HepG2 (cell line): Measurements from ENCODE around the gene PPP1R14D. TPM values are rescaled to one million over a fixed set of nuclear protein-coding genes. Genes with fewer than 3 reads are reported as not detected.

Source experiments
- AKNA ChIP-seq: sonication (generic); formaldehyde crosslinking; IDR thresholded peaks from 2 replicates; pipeline ENCODE4 v1.4.0; 2020; ENCODE audit warnings: missing genetic modification reagents, borderline replicate concordance
- FLYWCH1 ChIP-seq: sonication (generic); formaldehyde crosslinking; IDR thresholded peaks from 2 replicates; pipeline ENCODE4 v1.8.1; 2023; ENCODE audit warnings: mild to moderate bottlenecking, missing genetic modification reagents
- HMG20A ChIP-seq: IDR thresholded peaks from 2 replicates; pipeline ENCODE4 v1.6.1; 2016; ENCODE audit warnings: borderline replicate concordance
- HMGXB3 ChIP-seq: sonication (generic); formaldehyde crosslinking; IDR thresholded peaks from 2 replicates; pipeline ENCODE4 v1.4.0; 2020; ENCODE audit warnings: missing genetic modification reagents, borderline replicate concordance
- HNRNPUL1 ChIP-seq: fragments of 200-400 bp; formaldehyde crosslinking; IDR thresholded peaks from 2 replicates; pipeline ENCODE4 v1.6.1; 2017; ENCODE audit warnings: low read depth, mild to moderate bottlenecking, low read length, moderate library complexity
- RFX1 ChIP-seq: fragments of 450-650 bp; IDR thresholded peaks from 2 replicates; pipeline ENCODE4 v1.6.1; 2017
- TSC22D2 ChIP-seq: sonication (generic); formaldehyde crosslinking; IDR thresholded peaks from 2 replicates; pipeline ENCODE4 v1.5.1; 2020; ENCODE audit warnings: missing genetic modification reagents, mild to moderate bottlenecking, borderline replicate concordance
- ZNF468 ChIP-seq: sonication (generic); formaldehyde crosslinking; IDR thresholded peaks from 2 replicates; pipeline ENCODE4 v1.8.0; 2022; ENCODE audit warnings: mild to moderate bottlenecking, moderate library complexity, missing genetic modification reagents
- ZNF580 ChIP-seq: IDR thresholded peaks from 2 replicates; pipeline ENCODE4 v1.6.1; 2016; ENCODE audit warnings: low read depth, borderline replicate concordance
- ZNF678 ChIP-seq: sonication (generic); formaldehyde crosslinking; IDR thresholded peaks from 2 replicates; pipeline ENCODE4 v1.4.0; 2020; ENCODE audit warnings: mild to moderate bottlenecking, missing genetic modification reagents
- polyA plus RNA-seq, 8 experiments: library from polyadenylated mRNA; depleted of rRNA in 3 of 8; stranded (reverse) in 7 of 8; unstranded in 1 of 8; fragments of >200 nt; fragmentation: Illumina TruSeq in 4 of 8; extraction: Trizol in 4 of 8; gene quantifications; 2 replicates each; pipeline versions ENCODE4 v1.2.1 to v1.2.3, GENCODE V29; 2011 to 2016; ENCODE audit warnings: low read depth in 4 of 8, missing spikeins in 1 of 8, mixed read lengths in 1 of 8; ENCODE audit not compliant: insufficient read depth in 1 of 8
- total RNA-seq, 5 experiments: library from RNA; depleted of rRNA; stranded (reverse); fragments of >200 nt; fragmentation: Illumina TruSeq; extraction: Trizol; gene quantifications; 2 replicates each; pipeline ENCODE4 v1.2.3, GENCODE V29; 2016; ENCODE audit warnings: low read depth in 1 of 5
- TF ChIP-seq, protein P1 (sequence below): sonication (generic); formaldehyde crosslinking; IDR thresholded peaks from 2 replicates; pipeline ENCODE4 v1.4.0; 2020; ENCODE audit warnings: missing genetic modification reagents, mild to moderate bottlenecking, borderline replicate concordance
- TF ChIP-seq, protein P2 (sequence below): sonication (generic); formaldehyde crosslinking; IDR thresholded peaks from 2 replicates; pipeline ENCODE4 v1.5.1; 2020; ENCODE audit warnings: missing genetic modification reagents, mild to moderate bottlenecking, borderline replicate concordance

Gene PPP1R14D
- total and polyA plus RNA-seq, 2 of the 13 experiments (the other 11 are each of a cell fraction or from before 2014, with no cell fraction given) = 0.53 to 0.55 TPM

DNA sequence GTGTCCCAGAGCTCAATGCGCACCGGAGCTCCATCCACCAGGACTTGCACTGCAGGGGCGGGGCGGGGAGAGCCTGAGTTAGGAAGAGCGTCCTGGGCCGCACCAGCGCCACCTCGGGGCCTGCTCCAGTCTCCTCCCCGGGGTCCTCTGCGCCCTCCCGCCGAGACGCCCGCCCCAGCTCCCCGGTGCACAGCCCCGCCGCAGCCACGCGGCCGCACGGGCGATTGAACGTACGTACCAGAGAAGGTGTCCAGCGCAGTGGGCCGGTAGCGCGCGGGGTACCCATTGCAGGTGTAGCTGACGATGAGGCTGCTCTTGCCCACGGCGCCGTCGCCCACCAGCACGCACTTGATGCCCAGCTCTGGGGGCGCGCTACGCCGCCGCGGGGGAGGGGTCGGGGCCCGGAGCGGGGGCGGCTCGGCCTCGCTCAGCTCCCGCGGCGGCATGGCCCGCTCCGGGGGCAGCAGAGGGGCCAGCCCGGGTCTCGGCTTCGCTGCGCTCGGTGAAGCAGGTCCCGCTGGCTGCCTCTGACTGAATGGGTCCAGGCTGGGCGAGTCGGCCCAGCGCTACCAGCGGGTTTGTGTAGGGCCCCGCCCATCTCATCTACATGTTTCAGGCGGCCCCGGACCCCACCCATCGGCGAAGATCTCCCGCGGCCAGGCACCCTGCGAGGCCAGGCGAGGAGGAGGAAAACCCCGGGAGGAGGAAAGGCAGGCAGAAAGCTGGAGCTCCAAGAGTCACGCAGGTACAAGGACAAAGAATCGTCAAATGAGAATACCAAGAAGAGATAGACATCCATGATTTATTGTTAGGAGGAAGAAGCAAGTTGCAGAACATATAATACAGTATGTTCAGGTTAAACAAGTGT, 45.4 kb upstream of the PPP1R14D start, which contains the start of gene RHOV (continued):
- TF ChIP-seq, protein P1, sequence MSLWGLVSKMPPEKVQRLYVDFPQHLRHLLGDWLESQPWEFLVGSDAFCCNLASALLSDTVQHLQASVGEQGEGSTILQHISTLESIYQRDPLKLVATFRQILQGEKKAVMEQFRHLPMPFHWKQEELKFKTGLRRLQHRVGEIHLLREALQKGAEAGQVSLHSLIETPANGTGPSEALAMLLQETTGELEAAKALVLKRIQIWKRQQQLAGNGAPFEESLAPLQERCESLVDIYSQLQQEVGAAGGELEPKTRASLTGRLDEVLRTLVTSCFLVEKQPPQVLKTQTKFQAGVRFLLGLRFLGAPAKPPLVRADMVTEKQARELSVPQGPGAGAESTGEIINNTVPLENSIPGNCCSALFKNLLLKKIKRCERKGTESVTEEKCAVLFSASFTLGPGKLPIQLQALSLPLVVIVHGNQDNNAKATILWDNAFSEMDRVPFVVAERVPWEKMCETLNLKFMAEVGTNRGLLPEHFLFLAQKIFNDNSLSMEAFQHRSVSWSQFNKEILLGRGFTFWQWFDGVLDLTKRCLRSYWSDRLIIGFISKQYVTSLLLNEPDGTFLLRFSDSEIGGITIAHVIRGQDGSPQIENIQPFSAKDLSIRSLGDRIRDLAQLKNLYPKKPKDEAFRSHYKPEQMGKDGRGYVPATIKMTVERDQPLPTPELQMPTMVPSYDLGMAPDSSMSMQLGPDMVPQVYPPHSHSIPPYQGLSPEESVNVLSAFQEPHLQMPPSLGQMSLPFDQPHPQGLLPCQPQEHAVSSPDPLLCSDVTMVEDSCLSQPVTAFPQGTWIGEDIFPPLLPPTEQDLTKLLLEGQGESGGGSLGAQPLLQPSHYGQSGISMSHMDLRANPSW (CRISPR knock-in tag) = no peak
- TF ChIP-seq, protein P2, sequence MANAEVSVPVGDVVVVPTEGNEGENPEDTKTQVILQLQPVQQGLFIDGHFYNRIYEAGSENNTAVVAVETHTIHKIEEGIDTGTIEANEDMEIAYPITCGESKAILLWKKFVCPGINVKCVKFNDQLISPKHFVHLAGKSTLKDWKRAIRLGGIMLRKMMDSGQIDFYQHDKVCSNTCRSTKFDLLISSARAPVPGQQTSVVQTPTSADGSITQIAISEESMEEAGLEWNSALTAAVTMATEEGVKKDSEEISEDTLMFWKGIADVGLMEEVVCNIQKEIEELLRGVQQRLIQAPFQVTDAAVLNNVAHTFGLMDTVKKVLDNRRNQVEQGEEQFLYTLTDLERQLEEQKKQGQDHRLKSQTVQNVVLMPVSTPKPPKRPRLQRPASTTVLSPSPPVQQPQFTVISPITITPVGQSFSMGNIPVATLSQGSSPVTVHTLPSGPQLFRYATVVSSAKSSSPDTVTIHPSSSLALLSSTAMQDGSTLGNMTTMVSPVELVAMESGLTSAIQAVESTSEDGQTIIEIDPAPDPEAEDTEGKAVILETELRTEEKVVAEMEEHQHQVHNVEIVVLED = 0 out of 2 replicates have a peak, but pooled peaks have one; percentile 28
- no peak for TF ChIP-seq AKNA
- TF ChIP-seq HMG20A (CRISPR knock-in tag) = no peak
- TF ChIP-seq ZNF468 (CRISPR knock-in tag) = no peak
- TF ChIP-seq HMGXB3 = no peak
- TF ChIP-seq TSC22D2 (CRISPR knock-in tag) = no peak
- TF ChIP-seq RFX1 = no peak
- no peak for TF ChIP-seq ZNF678 (CRISPR knock-in tag)
- no peak for TF ChIP-seq ZNF580 (CRISPR knock-in tag)
- TF ChIP-seq HNRNPUL1 = no peak
- TF ChIP-seq FLYWCH1 (CRISPR knock-in tag) = no peak
